Heart left ventricle (tissue), 13 donors: ENCODE results near the gene LIN28B.

Experiments used
- POLR2A ChIP-seq, 2 donors: fragments of 450-650 bp; IDR thresholded peaks; one replicate each; pipeline ENCODE4 v1.6.1; 2017; ENCODE audit warnings: antibody characterized with exemption in 2 of 2, mild to moderate bottlenecking in 2 of 2, moderate library complexity in 2 of 2
- TF ChIP-seq, protein P1 (sequence below), 12 donors: fragments of 200-600 bp; sonication (generic) in 4 of 12; IDR thresholded peaks; one replicate each; pipeline versions ENCODE4 v1.5.0 to v1.8.0; 2018 to 2022; ENCODE audit warnings: antibody characterized with exemption in 12 of 12, mild to moderate bottlenecking in 5 of 12
- donor health status: ischemic (EF 13 %, LVEDD 7.1; RV severe dilation, severe dysfunction).
- donor health status: DM: no; HTN: yes; CAD: no.
- donor health status: DM: no; HTN: no; CAD: no.
- donor health status: ischemic (EF 25% LVEDD 6.9; RV normal size, moderate dysfunction).
- donor health status: ischemic (EF 25% LVEDD 5.7; RV mildly dilated, moderate dysfunction).
- donor health status: ischemic (EF 35%, LVEDD 5.7; RV mildly dilated, moderate dysfunction).
- donor health status: nonischemic (EF 11% LVEDD 7.7; RV severe dilation, severe dysfunction).
- donor health status: DM: yes; HTN: yes; CAD: no.
- donor health status: PGD.
- donor health status: ischemic (EF 29% LVEDD 5.4; RV normal size, mild dysfunction).
- donor health status: nonischemic (EF 23%, LVEDD 6.1; RV moderate dilation, normal function).

DNA sequence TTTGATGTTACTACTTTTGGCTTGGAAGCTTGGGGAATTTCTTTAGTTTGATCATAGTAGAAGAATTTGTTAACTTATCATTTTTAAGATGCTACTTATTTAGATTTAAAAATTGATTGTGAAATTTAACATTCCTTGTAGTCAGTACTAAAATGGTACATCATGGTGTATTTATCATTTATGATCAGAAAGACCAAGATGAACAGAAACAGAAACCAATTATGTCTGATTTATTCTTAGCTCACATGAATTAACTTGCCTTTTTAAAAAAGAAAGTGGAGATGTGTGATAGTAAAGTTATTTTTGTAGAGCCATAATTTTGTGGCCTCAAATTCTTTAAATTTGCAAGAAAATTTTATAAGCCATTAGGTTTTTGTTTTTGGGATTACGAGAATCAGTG is 77.6 kb downstream of the LIN28B start:
- TF ChIP-seq, protein P1, sequence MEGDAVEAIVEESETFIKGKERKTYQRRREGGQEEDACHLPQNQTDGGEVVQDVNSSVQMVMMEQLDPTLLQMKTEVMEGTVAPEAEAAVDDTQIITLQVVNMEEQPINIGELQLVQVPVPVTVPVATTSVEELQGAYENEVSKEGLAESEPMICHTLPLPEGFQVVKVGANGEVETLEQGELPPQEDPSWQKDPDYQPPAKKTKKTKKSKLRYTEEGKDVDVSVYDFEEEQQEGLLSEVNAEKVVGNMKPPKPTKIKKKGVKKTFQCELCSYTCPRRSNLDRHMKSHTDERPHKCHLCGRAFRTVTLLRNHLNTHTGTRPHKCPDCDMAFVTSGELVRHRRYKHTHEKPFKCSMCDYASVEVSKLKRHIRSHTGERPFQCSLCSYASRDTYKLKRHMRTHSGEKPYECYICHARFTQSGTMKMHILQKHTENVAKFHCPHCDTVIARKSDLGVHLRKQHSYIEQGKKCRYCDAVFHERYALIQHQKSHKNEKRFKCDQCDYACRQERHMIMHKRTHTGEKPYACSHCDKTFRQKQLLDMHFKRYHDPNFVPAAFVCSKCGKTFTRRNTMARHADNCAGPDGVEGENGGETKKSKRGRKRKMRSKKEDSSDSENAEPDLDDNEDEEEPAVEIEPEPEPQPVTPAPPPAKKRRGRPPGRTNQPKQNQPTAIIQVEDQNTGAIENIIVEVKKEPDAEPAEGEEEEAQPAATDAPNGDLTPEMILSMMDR (IDR thresholded peaks at IDR 0.05): no peak
- TF ChIP-seq POLR2A (IDR thresholded peaks at IDR 0.05): no peak
